Measurements from ENCODE around the gene OR11H12. TPM values are rescaled to one million over a fixed set of nuclear protein-coding genes. Genes with fewer than 3 reads are reported as not detected.
"Not testable (repeated sequence)": the region's sequence is repeated elsewhere in the genome, so short reads cannot be mapped to it uniquely, and the experiment has no call there.

The OR11H12 gene, protein sequence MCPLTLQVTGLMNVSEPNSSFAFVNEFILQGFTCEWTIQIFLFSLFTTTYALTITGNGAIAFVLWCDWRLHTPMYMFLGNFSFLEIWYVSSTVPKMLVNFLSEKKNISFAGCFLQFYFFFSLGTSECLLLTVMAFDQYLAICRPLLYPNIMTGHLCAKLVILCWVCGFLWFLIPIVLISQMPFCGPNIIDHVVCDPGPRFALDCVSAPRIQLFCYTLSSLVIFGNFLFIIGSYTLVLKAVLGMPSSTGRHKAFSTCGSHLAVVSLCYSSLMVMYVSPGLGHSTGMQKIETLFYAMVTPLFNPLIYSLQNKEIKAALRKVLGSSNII
- total RNA-seq = not detected

- DNase-seq = not testable (repeated sequence)
Measured at GRCh38 chr14:18600817-18601216, at the start of gene OR11H12. OR11H12 (plus strand) TSS chr14:18601117; CDS start chr14:18601117, 0 bp downstream.

- not testable (repeated sequence) for DNase-seq
Measured at GRCh38 chr14:18582908-18583307, 18.0 kb upstream of the OR11H12 start.

- DNase-seq = not testable (repeated sequence)
Measured at GRCh38 chr14:18626610-18627213, 25.8 kb downstream of the OR11H12 start.

GRCh38 chr14:18636066-18636465, 35.1 kb downstream of the OR11H12 start:
- DNase-seq = not testable (repeated sequence)

- DNase-seq = not testable (repeated sequence)
Measured at GRCh38 chr14:18638032-18638431, 37.1 kb downstream of the OR11H12 start.

GRCh38 chr14:18638785-18639184, 37.9 kb downstream of the OR11H12 start:
- not testable (repeated sequence) for DNase-seq

- DNase-seq = not testable (repeated sequence)
Measured at GRCh38 chr14:18646075-18646730, 45.3 kb downstream of the OR11H12 start.

Measured in effector CD4-positive, alpha-beta T cell (primary cell).